Measurements from ENCODE around the gene ZNF185. TPM values are rescaled to one million over a fixed set of nuclear protein-coding genes. Genes with fewer than 3 reads are reported as not detected.

ZNF185 gene
- total and polyA plus RNA-seq, 9 of the 15 experiments (the other 6 are each of a cell fraction or from before 2014, with no cell fraction given), result 0.08 to 1.1 (median 0.22) TPM

- peak; percentile 58 to 64 (median 59) for DNase-seq (ENCODE audit: extremely low read depth in 1 of 4, low spot score in 3 of 4)
- ChIA-PET CTCF (ENCODE audit: low intra/inter-chr PET ratio) (interaction anchor here (1.3 kb wide), 1 partner anchor 22 kb away, joined by 3 read pairs; no protein-coding TSS in a partner anchor), POLR2A (no interaction called here)
- BruUV-seq (replicated peaks), result no TSS peak
- Histone ChIP-seq H3K36me3 (ENCODE audit: control insufficient read depth, insufficient read depth, low read length) (no peaks in the 10 kb centered on the region), H3K9me3 (replicated peaks; ENCODE audit: control insufficient read depth, insufficient read depth, low read depth, low read length) (no peaks in the 10 kb centered on the region), H3K79me2 (ENCODE audit: control insufficient read depth, insufficient read depth, low read length) (no peaks in the 10 kb centered on the region), H3K4me1 (replicated peaks in 1 of 2; ENCODE audit: control insufficient read depth in 2 of 2, insufficient read depth in 2 of 2, low read length in 2 of 2) (no peaks in the 10 kb centered on the region; a peak in 3 of 5 replicates), H3K27ac (ENCODE audit: extremely low read depth, low read depth, low read length) (no peak overlapping the region), H3K9ac (ENCODE audit: insufficient read depth in 1 of 2, low read depth in 2 of 2, low read length in 2 of 2) (no peak overlapping the region), H3K27me3 (ENCODE audit: control insufficient read depth in 2 of 2, insufficient read depth in 2 of 2, low read length in 2 of 2) (peaks cover 0 to 40% of the 10 kb centered on the region in 2 experiments; a peak in 3 of 5 replicates), H3K4me3 (no peak overlapping the region), H4K20me1 (replicated peaks; ENCODE audit: control insufficient read depth, insufficient read depth, low read length) (0 out of 2 replicates have a peak, but pooled peaks cover 3% of the 10 kb centered on the region), H3K9me1 (ENCODE audit: control insufficient read depth, insufficient read depth, low read length) (no peaks in the 10 kb centered on the region), H2AFZ (ENCODE audit: low read depth, low read length) (no peak overlapping the region), H3K4me2 (ENCODE audit: insufficient read depth, low read length) (no peak overlapping the region)
- intact Hi-C loops (cut with micrococcal nuclease) (no loop called here), in situ Hi-C loops (cut with MboI) (no loop called here)
- peak; percentile 26 for FAIRE-seq
- ATAC-seq, result peak; percentile 87
- 2% methylated on average over 7 of the region's 8 CpGs for WGBS (ENCODE audit: insufficient coverage, low coverage, missing lambda C conversion rate)
- TF ChIP-seq DLX4 (CRISPR knock-in tag; IDR thresholded peaks at IDR 0.05) (no peak), ATF3 (IDR thresholded peaks at IDR 0.05) (peak; percentile 31; the same call in 1 of the 2 replicates), ATF3 (CRISPR knock-in tag; conservative IDR thresholded peaks at IDR 0.05) (no peak), FOSL1 (tag; conservative IDR thresholded peaks at IDR 0.05) (peak; percentile 57), GTF2A2 (tag; IDR thresholded peaks at IDR 0.05) (no peak), HMGN3 (IDR thresholded peaks at IDR 0.05; ENCODE audit: borderline replicate concordance, extremely low read depth, insufficient read length, low read depth, low read length) (no peak), ELK1 (CRISPR knock-in tag; IDR thresholded peaks at IDR 0.05) (no peak), NFE2 (IDR thresholded peaks at IDR 0.05; ENCODE audit: low read depth) (no peak), SNIP1 (IDR thresholded peaks at IDR 0.05; ENCODE audit: low read depth) (no peak), HDGF (IDR thresholded peaks at IDR 0.05) (no peak), HDAC3 (IDR thresholded peaks at IDR 0.05; ENCODE audit: borderline replicate concordance, partially characterized antibody) (no peak), ARHGAP35 (IDR thresholded peaks at IDR 0.05; ENCODE audit: partially characterized antibody) (no peak), STAG1 (CRISPR knock-in tag; IDR thresholded peaks at IDR 0.05; ENCODE audit: borderline replicate concordance) (peak; percentile 37; the same call in 1 of the 2 replicates), RAD21 (CRISPR knock-in tag; conservative IDR thresholded peaks at IDR 0.05 in 1 of 2, IDR thresholded peaks at IDR 0.05 in 1 of 2) (peak; percentile 23 to 58; a peak in 3 of 4 replicates), ZNF584 (CRISPR knock-in tag; IDR thresholded peaks at IDR 0.05; ENCODE audit: low read depth) (no peak), ZNF561 (CRISPR knock-in tag; conservative IDR thresholded peaks at IDR 0.05) (no peak), ZNF124 (CRISPR knock-in tag; IDR thresholded peaks at IDR 0.05) (no peak), SMARCE1 (IDR thresholded peaks at IDR 0.05) (no peak), ZNF384 (IDR thresholded peaks at IDR 0.05; ENCODE audit: low read depth, low read length) (no peak), NFIX (CRISPR knock-in tag; IDR thresholded peaks at IDR 0.05; ENCODE audit: low read depth) (no peak), ZNF277 (CRISPR knock-in tag; IDR thresholded peaks at IDR 0.05; ENCODE audit: borderline replicate concordance) (no peak)
These were observed 28.4 kb downstream of the ZNF185 start for GRCh38 chrX:152926279-152926678.
